ENCODE results near the gene DTX4. TPM values are rescaled to one million over a fixed set of nuclear protein-coding genes. Genes with fewer than 3 reads are reported as not detected.
"Not testable (repeated sequence)": the region's sequence is repeated elsewhere in the genome, so short reads cannot be mapped to it uniquely, and the experiment has no call there.

Gene DTX4
- total RNA-seq (2021), result 1.9 and 2.0 TPM in 2 replicates
- Bru-seq, nascent RNA, result percentile 35 among the genes with signal in this experiment
- percentile 35 among the genes with signal in this experiment for BruChase-seq, experiment 1, labeled RNA remaining after a 2-hour chase
- percentile 33 among the genes with signal in this experiment for BruChase-seq, experiment 2, labeled RNA remaining after a 6-hour chase
- long read RNA-seq, result 0 reads

- DNase-seq (ENCODE audit: low spot score), result peak; percentile 95
- ChIA-PET CTCF (interaction anchor here (0.6 to 2.9 kb wide), 19 partner anchors 13 to 508 kb away, joined by 3 to 35 read pairs (median 5); partner anchors contain the start of gene OR5A2), POLR2A (ENCODE audit: low non-redundant PET) (interaction anchor here (0.7 kb wide), 1 partner anchor 308 kb away, joined by 3 read pairs; no protein-coding TSS in a partner anchor)
- H3K27me3 ChIP-seq (replicated peaks; ENCODE audit: insufficient read depth, low read depth, low read length, poor library complexity), result peaks cover 7% of the 10 kb centered on the region
- intact Hi-C loops (cut with micrococcal nuclease; ENCODE audit: unreplicated experiment), result loop anchor here (1.0 to 2.0 kb wide), 5 partner anchors 15 to 509 kb away; no protein-coding TSS in a partner anchor
- H3K27ac ChIP-seq (ENCODE audit: low read depth, low read length, poor library complexity, severe bottlenecking), result peak within 1 kb of the TSS; percentile 47
- no peaks in the 10 kb centered on the region for H3K9me3 ChIP-seq (ENCODE audit: low read depth, low read length, poor library complexity, severe bottlenecking)
- H3K36me3 ChIP-seq (ENCODE audit: insufficient read depth, low read length, poor library complexity, severe bottlenecking), result no peaks in the 10 kb centered on the region
- H3K4me3 ChIP-seq (ENCODE audit: low read depth, low read length, poor library complexity, severe bottlenecking), result peak within 1 kb of the TSS; percentile 50
- TF ChIP-seq CTCF (conservative IDR thresholded peaks at IDR 0.05; ENCODE audit: low read depth, low read length), result peak; percentile 90
- no peak for TF ChIP-seq EZH2 (IDR thresholded peaks at IDR 0.05; ENCODE audit: borderline replicate concordance, low read depth, low read length, poor library complexity, severe bottlenecking)
- H3K4me1 ChIP-seq (ENCODE audit: insufficient read depth, low read length, poor library complexity, severe bottlenecking), result peaks cover 22% of the 10 kb centered on the region
- no TSS peak for BruUV-seq (replicated peaks)
These were observed at the start of gene DTX4 for GRCh38 chr11:59171508-59172322. Gene DTX4, plus strand, starts transcription at chr11:59172132. Its CDS starts 464 bp downstream, at chr11:59172596.

- CTCF ChIA-PET, result interaction anchor here (0.6 to 1.8 kb wide), 9 partner anchors 9 to 483 kb away, joined by 3 to 14 read pairs (median 6); partner anchors contain the start of gene FAM111B
- intact Hi-C loops (cut with micrococcal nuclease; ENCODE audit: unreplicated experiment), result loop anchor here (1.0 to 10.0 kb wide), 5 partner anchors 39 to 484 kb away; no protein-coding TSS in a partner anchor
- no peaks in the 10 kb centered on the region for H3K36me3 ChIP-seq (ENCODE audit: insufficient read depth, low read length, poor library complexity, severe bottlenecking)
- peaks cover 15% of the 10 kb centered on the region for H3K9me3 ChIP-seq (ENCODE audit: low read depth, low read length, poor library complexity, severe bottlenecking)
- POLR2A ChIA-PET (ENCODE audit: low non-redundant PET), result no interaction called here
- H3K4me1 ChIP-seq (ENCODE audit: insufficient read depth, low read length, poor library complexity, severe bottlenecking), result no peaks in the 10 kb centered on the region
- no peak overlapping the region for H3K4me3 ChIP-seq (ENCODE audit: low read depth, low read length, poor library complexity, severe bottlenecking)
- peak; percentile 91 for DNase-seq (ENCODE audit: low spot score)
- no peaks in the 10 kb centered on the region for H3K27me3 ChIP-seq (replicated peaks; ENCODE audit: insufficient read depth, low read depth, low read length, poor library complexity)
- peak; percentile 99 for TF ChIP-seq CTCF (conservative IDR thresholded peaks at IDR 0.05; ENCODE audit: low read depth, low read length)
- TF ChIP-seq EZH2 (IDR thresholded peaks at IDR 0.05; ENCODE audit: borderline replicate concordance, low read depth, low read length, poor library complexity, severe bottlenecking), result no peak
- BruUV-seq (replicated peaks), result no TSS peak
- H3K27ac ChIP-seq (ENCODE audit: low read depth, low read length, poor library complexity, severe bottlenecking), result no peak overlapping the region
These were observed 36.1 kb upstream of the DTX4 start for GRCh38 chr11:59135648-59136461.

GRCh38 chr11:59136551-59136950 lies 35.4 kb upstream of the DTX4 start:
- BruUV-seq (replicated peaks); H3K36me3 ChIP-seq (ENCODE audit: insufficient read depth, low read length, poor library complexity, severe bottlenecking); H3K4me1 ChIP-seq (ENCODE audit: insufficient read depth, low read length, poor library complexity, severe bottlenecking); H3K27me3 ChIP-seq (replicated peaks; ENCODE audit: insufficient read depth, low read depth, low read length, poor library complexity); H3K4me3 ChIP-seq (ENCODE audit: low read depth, low read length, poor library complexity, severe bottlenecking); DNase-seq (ENCODE audit: low spot score); POLR2A ChIA-PET (ENCODE audit: low non-redundant PET); H3K27ac ChIP-seq (ENCODE audit: low read depth, low read length, poor library complexity, severe bottlenecking): not testable (repeated sequence)
- H3K9me3 ChIP-seq (ENCODE audit: low read depth, low read length, poor library complexity, severe bottlenecking), result peaks cover 11% of the 10 kb centered on the region
- intact Hi-C loops (cut with micrococcal nuclease; ENCODE audit: unreplicated experiment), result loop anchor here (1.0 to 10.0 kb wide), 5 partner anchors 39 to 484 kb away; no protein-coding TSS in a partner anchor
- CTCF ChIA-PET, result interaction anchor here (0.6 to 1.8 kb wide), 7 partner anchors 8 to 484 kb away, joined by 3 to 14 read pairs (median 8); partner anchors contain the start of gene FAM111B
